Pons (tissue), 1 donor: Measurements from ENCODE around the gene SNX5.

ENCODE experiments used
- DNase-seq: peaks from one replicate; pipeline ENCODE4 v3.0.0-alpha.2; 2016; ENCODE audit warnings: low spot score

The SNX5 gene

DNA sequence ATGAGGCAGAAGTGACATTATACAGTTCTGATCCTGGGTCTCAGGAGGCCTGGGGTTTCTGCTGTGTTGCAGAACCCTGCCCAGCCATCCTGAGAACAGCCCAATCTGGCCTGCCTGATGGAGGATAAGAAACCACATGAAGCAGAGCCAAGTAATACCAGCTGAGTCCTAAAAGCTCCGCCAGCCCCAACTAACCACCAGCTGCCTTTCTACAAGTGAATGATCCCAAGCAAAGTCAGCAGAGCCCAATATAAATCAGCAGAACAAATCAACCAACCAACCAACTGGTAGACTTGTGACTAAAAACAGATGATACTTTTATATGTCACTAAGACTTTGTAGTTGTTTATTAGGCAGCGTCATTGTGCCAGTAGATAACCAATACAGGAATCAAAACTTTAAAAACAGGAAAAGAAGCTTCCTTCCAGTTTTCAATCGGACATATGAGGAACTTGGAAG is 52.1 kb downstream of the SNX5 start:
- peak; percentile 34 for DNase-seq

DNA sequence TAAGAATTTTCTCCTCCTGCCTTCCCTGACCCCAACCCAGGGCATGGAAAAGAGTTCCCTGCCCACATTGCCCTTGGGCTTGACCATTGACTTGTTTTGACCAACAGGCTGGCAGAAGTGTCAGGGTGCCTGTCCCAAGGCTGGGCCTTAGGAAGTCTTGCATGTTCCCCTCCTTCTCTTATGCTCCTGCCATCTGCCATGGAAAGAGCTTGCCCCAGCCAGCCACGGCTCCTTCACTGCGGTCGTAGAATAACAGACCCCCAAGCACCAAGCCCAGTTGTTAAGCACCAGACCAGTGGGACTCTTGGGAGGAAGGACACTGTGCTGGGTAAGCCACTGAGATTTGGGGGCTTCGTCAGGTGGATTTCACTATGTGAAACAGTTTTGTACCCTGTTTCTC is 53.6 kb downstream of the SNX5 start:
- no peak for DNase-seq

DNA sequence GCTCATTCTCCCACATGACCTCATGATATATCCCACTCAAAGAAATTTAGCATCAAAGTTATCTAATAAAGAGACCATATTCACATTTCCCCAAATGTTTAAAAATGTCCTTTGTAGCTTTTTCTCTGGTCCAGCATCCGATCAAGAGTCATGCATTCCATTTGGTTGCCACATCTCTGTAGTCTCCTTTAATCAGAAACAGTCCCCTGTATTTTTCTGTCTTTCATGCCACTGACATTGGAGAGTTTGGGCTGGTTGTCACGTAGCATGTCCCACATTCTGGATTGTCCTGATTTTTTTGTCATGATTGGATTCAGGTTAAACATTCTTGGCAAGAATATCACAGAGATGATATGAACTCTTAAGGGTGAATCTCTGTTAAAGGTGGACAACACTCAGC is 55.7 kb downstream of the SNX5 start:
- DNase-seq = no peak

DNA sequence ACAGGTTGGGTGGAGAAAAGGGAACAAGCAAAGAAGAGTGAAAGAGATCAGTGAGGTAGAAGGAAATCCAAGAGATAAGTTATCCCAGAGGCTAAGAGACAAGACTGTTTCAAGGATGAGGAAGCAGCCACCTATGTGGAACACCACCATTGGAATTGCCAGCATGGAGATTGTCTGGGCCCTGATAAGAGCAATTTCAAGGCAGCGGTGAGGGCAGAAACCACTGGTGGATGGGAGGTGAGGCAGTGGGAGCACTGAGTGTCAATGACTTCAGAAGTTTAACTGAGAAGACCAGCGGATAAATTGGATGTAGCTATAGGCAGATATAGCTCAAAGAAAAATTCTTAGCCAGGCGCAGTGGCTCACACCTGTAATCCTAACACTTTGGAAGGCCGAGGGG is 56.7 kb downstream of the SNX5 start:
- no peak for DNase-seq

DNA sequence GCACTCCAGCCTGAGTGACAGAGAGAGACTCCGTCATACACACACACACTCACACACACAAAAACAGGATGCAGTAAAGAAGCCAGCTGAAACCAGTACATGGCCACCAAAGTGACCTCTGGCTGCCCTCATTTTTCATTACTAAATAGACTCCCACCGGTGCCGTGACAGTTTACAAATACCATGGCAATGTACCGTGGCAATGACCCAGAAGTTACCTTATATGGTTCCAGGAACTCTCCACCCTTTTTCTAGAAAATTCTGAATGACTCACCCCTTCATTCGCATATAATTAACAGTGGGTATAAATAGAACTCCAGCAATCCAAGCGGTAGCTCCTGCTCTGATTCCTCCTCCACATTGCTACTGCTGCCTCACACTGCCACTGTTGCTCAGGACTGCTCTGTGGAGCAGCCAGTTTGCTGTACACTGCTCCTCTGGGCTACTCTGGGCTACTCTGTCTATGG is 57.7 kb downstream of the SNX5 start:
- no peak for DNase-seq

DNA sequence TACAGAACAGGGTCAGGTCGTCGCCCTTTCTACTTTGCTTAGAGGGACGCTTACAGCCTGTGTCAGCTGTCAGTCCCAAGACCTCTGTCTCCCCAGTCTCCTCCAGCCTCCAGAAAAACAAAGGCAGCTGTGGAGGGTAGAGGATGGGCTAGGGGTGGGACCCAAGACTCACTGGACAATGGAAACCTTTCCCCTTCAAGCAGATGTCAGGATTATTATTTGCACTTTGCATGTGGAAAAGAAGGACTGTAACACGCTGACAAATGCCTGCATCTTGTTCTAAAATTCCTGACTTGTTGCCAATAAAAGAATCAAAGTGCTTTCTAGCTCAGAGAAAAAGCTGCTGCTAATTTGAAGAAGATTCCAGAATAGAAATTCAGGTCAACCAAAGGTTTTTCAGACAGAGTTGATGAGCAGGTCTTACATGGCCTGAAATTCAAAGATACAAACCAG is 58.7 kb downstream of the SNX5 start:
- no peak for DNase-seq

DNA sequence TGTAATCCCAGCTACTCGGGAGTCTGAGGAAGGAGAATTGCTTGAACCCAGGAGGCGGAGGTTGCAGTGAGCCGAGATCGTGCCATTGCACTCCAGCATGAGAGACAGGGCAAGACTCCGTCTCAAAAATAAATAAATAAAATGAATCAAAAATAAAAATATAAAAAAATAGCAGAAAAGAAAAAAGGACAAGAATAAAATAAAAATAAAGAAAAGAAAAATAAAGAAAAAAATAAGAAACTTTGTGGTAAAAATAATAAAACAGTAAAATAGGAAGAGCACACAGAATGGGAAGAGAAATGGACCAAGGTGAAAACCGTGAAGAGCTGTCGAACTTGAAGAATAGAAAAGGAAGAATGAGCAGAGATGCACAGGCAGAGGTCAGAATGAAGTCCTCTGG is 63.0 kb downstream of the SNX5 start:
- DNase-seq = no peak

DNA sequence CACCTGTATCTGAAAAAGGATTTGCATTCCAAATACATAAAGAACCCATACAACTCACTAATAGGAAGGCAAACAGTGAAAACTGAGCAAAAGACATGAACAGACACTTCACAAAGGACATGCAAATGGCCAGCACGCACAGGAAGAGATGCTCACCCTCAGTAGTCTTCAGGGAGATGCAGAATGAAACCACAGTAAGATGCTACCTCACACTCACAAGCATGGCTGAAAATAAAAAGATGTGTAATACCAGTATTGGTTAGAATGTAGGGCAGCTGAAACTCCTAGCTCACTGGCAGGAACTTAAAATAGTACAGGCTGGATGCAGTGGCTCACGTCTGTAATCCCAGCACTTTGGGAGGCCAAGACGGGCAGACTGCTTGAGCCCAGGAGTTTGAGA is 64.6 kb downstream of the SNX5 start:
- no peak for DNase-seq

DNA sequence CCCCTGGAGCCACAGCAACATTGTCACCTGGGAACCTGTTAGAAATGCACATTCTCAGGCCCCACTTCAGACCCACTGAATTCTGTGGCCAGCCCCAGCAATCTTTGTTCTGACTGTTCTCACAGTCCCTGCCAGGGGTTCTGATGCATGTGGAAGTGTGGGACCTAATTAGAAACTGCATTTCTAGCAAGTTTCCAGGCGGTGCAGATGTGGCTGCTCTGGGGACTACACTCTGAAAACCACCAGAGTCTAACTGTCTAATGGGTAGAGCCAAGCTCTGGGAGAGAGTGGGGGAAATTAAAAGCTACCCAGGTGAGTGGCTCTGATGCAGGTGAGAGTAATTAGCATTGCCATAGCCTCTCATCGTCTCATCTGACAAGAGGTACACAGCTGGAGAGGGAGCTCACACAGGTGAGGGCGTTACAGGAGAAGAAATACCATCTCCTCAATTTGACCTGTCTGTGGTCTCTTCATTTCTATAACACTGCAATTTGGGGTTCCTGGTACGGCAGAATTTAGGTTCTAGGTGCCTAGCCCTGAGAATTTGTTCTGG is 66.0 kb downstream of the SNX5 start:
- DNase-seq = no peak

DNA sequence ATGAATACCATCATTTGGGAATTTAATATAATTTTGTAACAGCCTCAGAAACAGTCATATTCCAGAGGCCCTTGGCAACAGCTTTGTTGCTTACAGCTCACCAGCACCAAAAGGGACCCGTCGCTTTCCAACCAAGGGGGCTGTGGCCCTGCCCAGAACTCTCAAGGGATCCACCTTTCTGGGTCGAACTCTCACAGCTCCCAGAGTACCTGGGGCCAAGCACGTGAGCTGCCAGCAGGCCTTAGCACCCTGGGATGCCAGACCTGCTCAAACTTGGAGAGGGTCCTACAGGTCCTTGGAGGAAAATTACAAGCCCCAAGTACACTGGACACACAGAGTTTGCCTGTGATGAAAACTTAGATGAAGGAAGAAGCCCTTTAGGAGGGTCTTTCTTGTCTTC is 66.6 kb downstream of the SNX5 start:
- no peak for DNase-seq

DNA sequence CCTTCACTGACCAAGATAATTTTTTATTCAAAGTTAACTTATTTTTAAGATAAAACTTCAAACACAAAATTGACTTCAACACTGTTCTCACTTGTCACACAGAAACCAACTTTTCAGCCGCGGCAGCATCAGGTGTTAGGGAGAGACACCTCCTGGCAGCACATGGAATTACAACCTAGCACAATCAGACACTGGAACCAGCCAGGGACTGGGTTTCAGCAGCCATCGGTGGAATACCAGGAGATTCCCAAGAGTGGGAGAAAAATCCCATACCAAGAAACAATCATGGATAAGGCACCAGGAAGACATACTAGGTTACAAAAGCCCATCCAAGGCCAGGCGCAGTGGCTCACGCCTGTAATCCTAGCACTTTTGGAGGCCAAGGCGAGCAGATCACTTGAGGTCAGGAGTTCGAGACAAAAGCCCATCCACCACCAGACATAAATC is 70.0 kb downstream of the SNX5 start:
- DNase-seq = peak; percentile 80

DNA sequence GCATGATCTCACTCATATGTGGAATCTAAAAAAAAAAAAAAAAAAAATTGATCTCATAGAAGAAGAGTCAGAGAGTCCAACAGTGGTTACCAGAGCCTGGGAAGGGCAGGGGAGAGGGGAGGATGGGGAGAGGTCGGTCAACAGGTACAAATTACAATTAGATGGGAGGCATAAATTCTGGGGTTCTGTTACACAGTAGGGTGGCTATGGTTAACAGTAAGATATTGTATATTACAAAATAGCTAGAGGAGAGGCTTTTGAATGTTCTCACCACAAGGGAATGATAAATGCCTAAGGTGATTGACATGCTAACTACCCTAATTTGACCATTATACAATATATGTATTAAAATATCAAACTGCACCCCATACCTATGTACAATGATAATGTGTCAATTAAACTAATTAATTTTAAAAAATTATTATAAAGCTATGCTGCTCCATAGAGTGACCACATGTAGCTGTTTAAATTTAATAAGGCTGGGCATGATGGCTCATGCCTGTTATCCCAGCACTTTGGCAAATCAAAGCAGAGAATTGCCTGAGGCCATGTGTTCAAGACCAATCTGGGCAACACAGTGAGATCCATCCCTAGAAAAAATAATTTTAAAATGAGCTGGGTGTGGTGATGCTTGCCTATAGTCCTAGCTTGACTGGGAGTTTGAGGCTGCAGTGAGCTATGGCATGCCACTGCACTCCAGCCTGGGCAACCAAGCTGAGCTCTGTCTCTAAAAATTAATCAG is 70.9 kb downstream of the SNX5 start:
- no peak for DNase-seq

DNA sequence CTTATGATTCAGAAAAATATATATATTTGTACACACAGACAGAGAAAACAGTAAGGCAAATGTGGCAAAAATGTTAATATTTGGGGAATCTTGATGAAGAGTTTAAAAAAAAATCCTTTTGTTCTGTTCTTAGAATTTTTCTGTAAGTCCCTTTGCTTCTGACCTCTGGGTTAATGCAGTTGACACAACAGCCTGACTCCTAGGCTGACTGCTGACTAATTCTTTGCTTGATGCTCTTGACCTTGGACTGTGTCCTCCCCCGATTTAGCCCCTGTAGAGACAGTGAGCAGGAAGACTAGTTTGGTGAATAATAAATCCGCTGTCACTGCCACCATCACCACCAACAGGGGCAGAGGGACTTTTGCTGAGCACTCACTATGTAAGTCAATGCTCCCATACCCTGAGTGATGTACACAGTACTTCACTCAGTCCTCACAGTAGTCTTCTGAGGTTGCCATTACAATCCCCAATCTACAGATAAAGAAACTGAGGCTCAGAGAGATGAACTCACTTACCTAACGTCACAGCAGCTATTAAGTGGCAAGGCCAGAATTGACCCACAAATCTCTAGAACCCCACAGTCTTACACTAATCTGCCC is 71.7 kb downstream of the SNX5 start:
- DNase-seq = no peak

DNA sequence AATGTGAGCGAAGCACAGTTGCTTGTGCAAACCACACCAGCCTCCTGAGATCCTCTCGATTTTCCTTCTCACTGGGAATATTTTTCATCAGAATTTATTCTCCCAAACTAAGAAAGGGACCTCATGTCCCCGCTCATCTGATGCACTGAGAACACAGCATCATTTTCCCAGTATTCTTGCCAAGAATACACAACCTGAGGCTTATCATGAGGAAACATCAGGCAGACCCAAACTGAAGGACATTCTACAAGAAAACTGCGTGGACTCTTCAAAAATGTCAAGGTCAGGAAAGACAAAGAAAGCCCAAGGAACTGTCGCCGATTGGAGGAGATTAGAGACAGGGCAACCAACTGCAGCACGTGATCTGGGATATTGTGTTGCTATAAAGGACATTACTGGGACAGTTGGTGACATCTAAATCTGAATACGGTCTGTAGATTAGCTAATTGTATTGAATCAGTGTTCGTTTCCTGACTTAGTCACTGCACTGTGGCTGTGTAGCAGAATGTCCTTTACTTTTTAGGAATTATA is 72.3 kb downstream of the SNX5 start:
- peak; percentile 58 for DNase-seq

DNA sequence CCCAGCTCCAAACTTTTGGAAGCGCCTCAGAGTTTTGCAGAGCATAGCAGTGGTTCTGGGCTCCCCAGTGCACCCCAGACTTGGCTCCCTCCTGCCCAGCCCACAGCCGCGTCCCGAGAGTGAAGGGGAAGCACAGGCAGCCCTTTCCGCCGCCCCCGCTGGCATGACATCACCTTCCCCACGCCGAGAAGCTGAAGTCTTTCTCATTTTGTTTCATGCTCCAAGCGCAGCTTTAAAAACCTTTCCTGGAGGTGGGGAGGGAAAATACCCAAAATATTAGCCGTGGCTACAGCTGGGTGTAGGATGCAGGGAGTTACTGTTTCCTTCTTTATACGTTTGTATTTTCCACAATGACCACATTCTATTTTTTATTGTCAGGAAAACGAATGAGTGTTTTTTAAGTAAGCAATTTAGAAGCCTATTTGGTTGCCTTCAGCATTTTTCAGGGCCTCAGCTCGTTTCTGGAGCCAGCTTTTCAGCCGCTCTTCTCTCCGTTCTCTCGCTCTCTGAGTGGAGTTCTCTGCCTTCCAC is 72.9 kb downstream of the SNX5 start:
- DNase-seq = peak; percentile 46

DNA sequence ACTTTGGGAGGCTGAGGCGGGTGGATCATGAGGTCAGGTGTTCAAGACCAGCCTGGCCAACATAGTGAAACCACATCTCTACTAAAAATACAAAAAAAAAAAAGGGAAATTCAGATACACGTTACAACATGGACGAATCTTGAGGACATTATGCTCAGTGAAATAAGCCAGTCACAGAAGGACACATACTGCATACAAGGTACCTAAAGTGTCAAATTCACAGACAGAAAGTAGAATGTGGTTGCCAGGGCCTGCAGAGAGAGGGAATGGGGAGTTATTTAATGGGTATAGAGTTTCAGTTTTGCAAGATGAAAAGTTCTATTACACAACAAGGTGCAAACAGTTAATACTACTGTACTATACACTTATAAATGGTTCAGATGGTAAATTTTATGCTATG is 75.1 kb downstream of the SNX5 start:
- no peak for DNase-seq

DNA sequence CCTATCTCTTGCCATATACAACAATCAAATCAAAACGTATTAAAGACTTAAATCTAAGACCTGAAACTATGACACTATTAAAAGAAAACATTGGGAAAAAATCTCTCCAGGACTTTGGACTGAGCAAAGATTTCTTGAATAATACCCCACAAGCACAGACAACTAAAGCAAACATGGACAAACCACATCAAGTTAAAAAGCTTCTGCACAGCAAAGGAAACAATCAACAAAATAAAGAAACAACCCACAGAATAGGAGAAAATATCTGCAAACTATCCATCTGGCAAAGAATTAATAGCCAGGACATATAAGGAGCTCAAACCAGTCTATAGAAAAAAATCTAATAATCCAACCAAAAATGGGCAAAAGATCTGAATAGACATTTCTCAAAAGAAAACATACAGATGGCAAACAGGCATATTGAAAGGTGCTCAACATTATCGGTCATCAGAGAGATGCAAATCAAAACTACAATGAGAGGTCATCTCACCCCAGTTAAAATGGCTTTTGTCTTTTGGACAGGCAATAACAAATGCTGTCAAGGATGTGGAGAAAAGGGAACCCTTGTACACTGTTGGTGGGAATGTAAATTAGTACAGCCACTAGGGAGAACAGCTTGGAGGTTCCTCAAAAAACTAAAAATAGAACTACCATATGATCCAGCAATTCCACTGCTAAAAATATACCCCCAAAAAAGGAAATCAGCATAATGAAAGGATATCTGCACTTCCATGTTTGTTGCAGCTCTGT is 76.2 kb downstream of the SNX5 start:
- no peak for DNase-seq
